Sigmoid colon (tissue), 7 donors: Measurements from ENCODE around the gene CHI3L1. TPM values are rescaled to one million over a fixed set of nuclear protein-coding genes. Genes with fewer than 3 reads are reported as not detected.

Source experiments
- DNase-seq: peaks from one replicate; pipeline ENCODE4 v3.0.0-alpha.2; 2019
- H3K27ac ChIP-seq, 4 donors: fragments of 200-600 bp; sonication (generic); one replicate each; pipeline ENCODE4 v1.5.1; 2016 to 2019; ENCODE audit warnings: mild to moderate bottlenecking in 1 of 4
- H3K27me3 ChIP-seq, 3 donors: fragments of 200-600 bp; sonication (generic); one replicate each; pipeline ENCODE4 v1.5.1; 2019; ENCODE audit warnings: mild to moderate bottlenecking in 1 of 3
- H3K36me3 ChIP-seq, 4 donors: fragments of 200-600 bp; sonication (generic); one replicate each; pipeline ENCODE4 v1.5.1; 2016 to 2019
- H3K4me1 ChIP-seq, 4 donors: fragments of 200-600 bp; sonication (generic); one replicate each; pipeline ENCODE4 v1.5.1; 2017 to 2019
- H3K4me3 ChIP-seq, 4 donors: fragments of 200-600 bp; sonication (generic); one replicate each; pipeline ENCODE4 v1.5.1; 2017 to 2019; ENCODE audit warnings: mild to moderate bottlenecking in 2 of 4, moderate library complexity in 1 of 4
- H3K9me3 ChIP-seq, 4 donors: fragments of 200-600 bp in 3 of 4; sonication (generic) in 3 of 4; one replicate each; pipeline versions ENCODE4 v1.5.1 to v1.6.1; 2013 to 2019
- CTCF ChIP-seq, 4 experiments: fragments of 450-650 bp in 3 of 4; fragments of 200-600 bp in 1 of 4; IDR thresholded peaks; one replicate each; pipeline ENCODE4 v1.5.1; 2016 to 2019; ENCODE audit warnings: antibody characterized with exemption in 4 of 4, mild to moderate bottlenecking in 3 of 4, moderate library complexity in 2 of 4
- EP300 ChIP-seq, 4 donors: sonication (generic); formaldehyde crosslinking; IDR thresholded peaks; one replicate each; pipeline ENCODE4 v1.6.1; 2017; ENCODE audit warnings: antibody characterized with exemption in 4 of 4
- POLR2A ChIP-seq, 2 donors: fragments of 450-650 bp; IDR thresholded peaks; one replicate each; pipeline ENCODE4 v1.6.1; 2016; ENCODE audit warnings: antibody characterized with exemption in 2 of 2, mild to moderate bottlenecking in 2 of 2, moderate library complexity in 2 of 2
- POLR2AphosphoS5 ChIP-seq, 4 donors: sonication (generic); formaldehyde crosslinking; IDR thresholded peaks; one replicate each; pipeline ENCODE4 v1.6.1; 2017; ENCODE audit warnings: antibody characterized with exemption in 4 of 4
- whole genome bisulfite sequencing, 2 donors: extraction: QIAGEN DNeasy Blood & Tissue Kit; methylation state at CpG; one replicate each; pipeline ENCODE4 v1.1.7; 2013; 5-methylcytosine and 5-hydroxymethylcytosine counted together
- intact Hi-C: fragments of 100-400 bp; cut with DNase I; formaldehyde crosslinking; loops from one replicate; pipeline ENCODE4 v1.15.1; 2023
- polyA plus RNA-seq, 3 donors: library from polyadenylated mRNA; stranded (reverse); fragments of 200-250 nt; gene quantifications; one replicate each; pipeline ENCODE4 v1.2.3, GENCODE V29; 2013
- total RNA-seq, 4 donors: library from RNA; depleted of rRNA; stranded (reverse); fragments of >200 nt; gene quantifications; one replicate each; pipeline ENCODE4 v1.1.0, GENCODE V29; 2016
- donor health status: healthy with polysubstance abuse.
- donor health status: Bipolar disorder and iron deficiency.
- donor health status: healthy.

Gene CHI3L1
- total and polyA plus RNA-seq, 7 donors: 1.2 to 28.8 (median 3.7) TPM; not detected in 1

GRCh38 chr1:203153051-203153988 is 33.2 kb downstream of the CHI3L1 start:
- H3K9me3 ChIP-seq: no peaks in the 10 kb centered on the region
- no peak overlapping the region for H3K4me3 ChIP-seq
- no peaks in the 10 kb centered on the region for H3K4me1 ChIP-seq
- no peaks in the 10 kb centered on the region for H3K27me3 ChIP-seq
- intact Hi-C loops: no loop called here
- no peaks in the 10 kb centered on the region for H3K36me3 ChIP-seq
- no peak overlapping the region for H3K27ac ChIP-seq
- DNase-seq: no peak
- TF ChIP-seq POLR2A (IDR thresholded peaks at IDR 0.05) (no peak), POLR2AphosphoS5 (IDR thresholded peaks at IDR 0.05) (no peak)
- WGBS, 2 donors: 83 to 90% methylated on average over 9 of the region's 9 CpGs

- intact Hi-C loops: no loop called here
- TF ChIP-seq CTCF (IDR thresholded peaks at IDR 0.05) (no peak), POLR2AphosphoS5 (IDR thresholded peaks at IDR 0.05) (no peak), EP300 (IDR thresholded peaks at IDR 0.05) (no peak), POLR2A (IDR thresholded peaks at IDR 0.05) (no peak)
- no peaks in the 10 kb centered on the region for H3K9me3 ChIP-seq
- no peak for DNase-seq
- no peaks in the 10 kb centered on the region for H3K36me3 ChIP-seq
- H3K4me1 ChIP-seq: no peaks in the 10 kb centered on the region
- WGBS, 2 donors: 77 to 79% methylated on average over 10 of the region's 10 CpGs
- no peaks in the 10 kb centered on the region for H3K27me3 ChIP-seq
- no peak overlapping the region for H3K27ac ChIP-seq
- H3K4me3 ChIP-seq: no peak overlapping the region
Observed at GRCh38 chr1:203152158-203153034, 34.1 kb downstream of the CHI3L1 start.

GRCh38 chr1:203151362-203152157 is 34.9 kb downstream of the CHI3L1 start:
- no peaks in the 10 kb centered on the region for H3K9me3 ChIP-seq
- no peaks in the 10 kb centered on the region for H3K36me3 ChIP-seq
- no peaks in the 10 kb centered on the region for H3K4me1 ChIP-seq
- H3K27me3 ChIP-seq: no peaks in the 10 kb centered on the region
- DNase-seq: no peak
- 67 to 77% methylated on average over 9 of the region's 9 CpGs for WGBS, 2 donors
- TF ChIP-seq POLR2AphosphoS5 (IDR thresholded peaks at IDR 0.05) (no peak), EP300 (IDR thresholded peaks at IDR 0.05) (no peak), CTCF (IDR thresholded peaks at IDR 0.05) (no peak), POLR2A (IDR thresholded peaks at IDR 0.05) (no peak)
- H3K27ac ChIP-seq: no peak overlapping the region
- intact Hi-C loops: no loop called here
- H3K4me3 ChIP-seq: no peak overlapping the region

- 85 to 89% methylated on average over 9 of the region's 9 CpGs for WGBS, 2 donors
- Histone ChIP-seq H3K4me1 (no peaks in the 10 kb centered on the region), H3K4me3 (no peak overlapping the region), H3K27me3 (no peaks in the 10 kb centered on the region), H3K36me3 (no peaks in the 10 kb centered on the region), H3K27ac (no peak overlapping the region), H3K9me3 (no peaks in the 10 kb centered on the region)
- no peak for DNase-seq
- intact Hi-C loops: no loop called here
- TF ChIP-seq EP300 (IDR thresholded peaks at IDR 0.05): no peak
- TF ChIP-seq POLR2A (IDR thresholded peaks at IDR 0.05): no peak
- TF ChIP-seq POLR2AphosphoS5 (IDR thresholded peaks at IDR 0.05): no peak
- TF ChIP-seq CTCF (IDR thresholded peaks at IDR 0.05): no peak
Observed at GRCh38 chr1:203150511-203151297, 35.8 kb downstream of the CHI3L1 start.
